Activated T-helper 17 cell treated with anti-CD3 and anti-CD28 coated beads, Interleukin-2, amount 50 U/mL, for 72 hours (primary cell): ENCODE results near the gene MC1R. TPM values are rescaled to one million over a fixed set of nuclear protein-coding genes. Genes with fewer than 3 reads are reported as not detected.
A peak's percentile ranks its signal among the peaks of the same experiment; 100 is the strongest.
"Not testable (repeated sequence)": the region's sequence is repeated elsewhere in the genome, so short reads cannot be mapped to it uniquely, and the experiment has no call there.

Source experiments
- ATAC-seq: fragments of 150-1000 bp; cut with Tn5 transposase; replicated peaks from 2 replicates; pipeline ENCODE4 v1.10.0; 2021; ENCODE audit warnings: mild to moderate bottlenecking, moderate library complexity
- H3K27ac Mint-ChIP-seq: one replicate; pipeline ENCODE4 v1.8.0; 2022; ENCODE audit warnings: mixed read lengths
- H3K27me3 Mint-ChIP-seq: one replicate; pipeline ENCODE4 v1.8.0; 2022; ENCODE audit warnings: mixed read lengths
- H3K36me3 Mint-ChIP-seq: one replicate; pipeline ENCODE4 v1.8.0; 2022; ENCODE audit warnings: low read depth, mild to moderate bottlenecking, mixed read lengths
- H3K4me1 Mint-ChIP-seq: one replicate; pipeline ENCODE4 v1.8.0; 2022; ENCODE audit warnings: mixed read lengths
- H3K4me3 Mint-ChIP-seq: one replicate; pipeline ENCODE4 v1.8.0; 2022; ENCODE audit warnings: mild to moderate bottlenecking, mixed read lengths
- H3K9me3 Mint-ChIP-seq: one replicate; pipeline ENCODE4 v1.8.0; 2022; ENCODE audit warnings: mixed read lengths
- total RNA-seq, 2 donors: library from RNA; stranded (reverse); gene quantifications; one replicate each; pipeline ENCODE4 v1.2.3, GENCODE V29; 2022

The MC1R gene
- 1 to 10 TPM; 7.5 to 7.6 TPM for total RNA-seq

DNA sequence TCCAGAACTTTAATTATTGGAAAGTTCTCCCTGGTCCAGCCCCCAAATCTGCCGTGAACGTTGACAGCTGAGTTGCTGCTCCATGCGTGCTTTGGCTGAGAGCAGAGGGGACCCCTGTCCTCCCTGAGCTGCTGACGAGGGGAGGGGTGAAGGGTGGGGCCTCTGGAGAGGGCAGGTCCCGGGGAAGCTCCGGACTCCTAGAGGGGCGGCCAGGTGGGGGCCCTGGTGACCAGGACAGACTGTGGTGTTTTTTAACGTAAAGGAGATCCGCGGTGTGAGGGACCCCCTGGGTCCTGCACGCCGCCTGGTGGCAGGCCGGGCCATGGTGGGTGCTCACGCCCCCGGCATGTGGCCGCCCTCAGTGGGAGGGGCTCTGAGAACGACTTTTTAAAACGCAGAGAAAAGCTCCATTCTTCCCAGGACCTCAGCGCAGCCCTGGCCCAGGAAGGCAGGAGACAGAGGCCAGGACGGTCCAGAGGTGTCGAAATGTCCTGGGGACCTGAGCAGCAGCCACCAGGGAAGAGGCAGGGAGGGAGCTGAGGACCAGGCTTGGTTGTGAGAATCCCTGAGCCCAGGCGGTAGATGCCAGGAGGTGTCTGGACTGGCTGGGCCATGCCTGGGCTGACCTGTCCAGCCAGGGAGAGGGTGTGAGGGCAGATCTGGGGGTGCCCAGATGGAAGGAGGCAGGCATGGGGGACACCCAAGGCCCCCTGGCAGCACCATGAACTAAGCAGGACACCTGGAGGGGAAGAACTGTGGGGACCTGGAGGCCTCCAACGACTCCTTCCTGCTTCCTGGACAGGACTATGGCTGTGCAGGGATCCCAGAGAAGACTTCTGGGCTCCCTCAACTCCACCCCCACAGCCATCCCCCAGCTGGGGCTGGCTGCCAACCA, at the start of gene MC1R:
TSS of gene MC1R (plus strand) at position 410 of the 895 bp plus-strand sequence. CDS start at position 807, 397 bp downstream.
- H3K4me1 Mint-ChIP-seq = peaks cover 16% of the 10 kb centered on the region
- ATAC-seq = no peak
- no peaks in the 10 kb centered on the region for H3K9me3 Mint-ChIP-seq
- no peak within 1 kb of the TSS for H3K27ac Mint-ChIP-seq
- H3K4me3 Mint-ChIP-seq = peak within 1 kb of the TSS; percentile 67
- H3K27me3 Mint-ChIP-seq = peaks cover 10% of the 10 kb centered on the region
- no peaks in the 10 kb centered on the region for H3K36me3 Mint-ChIP-seq

DNA sequence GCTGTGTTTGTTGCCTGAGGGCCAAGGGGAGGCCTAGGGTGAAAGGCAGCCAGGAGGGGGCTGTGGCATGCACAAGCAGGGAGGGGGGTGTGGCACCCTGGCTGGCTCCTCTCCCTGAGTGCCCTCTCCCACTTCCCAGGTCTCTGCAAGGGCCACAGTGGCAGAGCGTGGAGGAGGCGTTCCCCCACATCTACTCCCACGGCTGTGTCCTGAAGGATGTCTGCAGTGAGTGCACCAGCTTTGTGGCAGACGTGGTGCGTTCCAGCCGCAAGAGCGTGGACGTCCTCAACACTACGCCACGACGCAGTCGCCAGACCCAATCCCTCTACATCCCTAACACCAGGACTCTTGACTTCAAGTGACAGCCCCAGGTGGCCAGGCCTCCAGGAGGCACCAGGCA, 48.8 kb upstream of the MC1R start:
- H3K27me3 Mint-ChIP-seq = no peaks in the 10 kb centered on the region
- H3K36me3 Mint-ChIP-seq = peaks cover 9% of the 10 kb centered on the region
- peaks cover 4% of the 10 kb centered on the region for H3K4me1 Mint-ChIP-seq
- no peak for ATAC-seq
- H3K9me3 Mint-ChIP-seq = no peaks in the 10 kb centered on the region
- no peak overlapping the region for H3K4me3 Mint-ChIP-seq
- no peak overlapping the region for H3K27ac Mint-ChIP-seq

DNA sequence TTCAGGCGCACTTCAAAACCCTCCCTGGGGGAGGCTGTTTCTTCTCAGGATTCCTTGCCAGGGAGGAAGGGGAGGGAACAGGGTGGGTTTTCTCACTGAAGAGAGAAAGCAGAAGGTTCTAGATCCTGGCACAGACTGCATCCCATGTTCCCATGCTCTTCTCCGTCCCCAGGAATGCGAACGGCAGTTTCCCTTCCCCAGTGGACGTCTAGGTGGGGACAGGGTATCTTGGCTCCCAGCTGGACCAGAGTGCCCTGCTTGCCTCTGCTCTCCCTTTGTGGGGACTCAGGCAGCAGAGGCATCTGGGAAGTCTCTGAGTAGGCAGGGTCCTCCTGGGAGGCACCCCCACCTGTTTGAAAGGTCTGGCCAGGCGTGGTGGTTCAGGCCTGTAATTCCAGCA, 48.2 kb upstream of the MC1R start:
- no peaks in the 10 kb centered on the region for H3K27me3 Mint-ChIP-seq
- no peak overlapping the region for H3K4me3 Mint-ChIP-seq
- H3K4me1 Mint-ChIP-seq = peaks cover under 1% of the 10 kb centered on the region
- H3K9me3 Mint-ChIP-seq = no peaks in the 10 kb centered on the region
- H3K36me3 Mint-ChIP-seq = peaks cover 15% of the 10 kb centered on the region
- ATAC-seq = no peak
- no peak overlapping the region for H3K27ac Mint-ChIP-seq

DNA sequence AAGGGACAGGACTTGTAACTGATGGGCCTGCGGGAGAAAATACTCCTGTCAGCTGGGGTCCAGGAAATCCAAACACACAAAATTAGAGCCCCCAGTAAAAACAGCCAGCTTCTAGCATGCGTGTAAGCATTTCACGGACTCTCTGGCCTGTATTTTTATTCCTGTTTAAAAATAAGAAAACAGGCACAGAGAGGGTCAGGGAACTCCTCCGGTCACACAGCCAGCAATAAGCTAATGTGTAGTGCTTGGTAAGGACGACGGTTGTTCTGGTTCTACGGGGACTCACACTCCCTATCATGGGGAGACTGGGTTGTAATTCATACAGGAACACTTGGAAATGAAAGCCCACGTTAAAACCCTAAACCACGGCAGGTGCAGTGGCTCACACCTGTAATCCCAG, 46.8 kb upstream of the MC1R start:
- no peak for ATAC-seq
- H3K9me3 Mint-ChIP-seq = no peaks in the 10 kb centered on the region
- peak overlapping the region; percentile 88 for H3K4me3 Mint-ChIP-seq
- H3K4me1 Mint-ChIP-seq = no peaks in the 10 kb centered on the region
- peak overlapping the region; percentile 93 for H3K27ac Mint-ChIP-seq
- peaks cover 21% of the 10 kb centered on the region for H3K36me3 Mint-ChIP-seq
- H3K27me3 Mint-ChIP-seq = no peaks in the 10 kb centered on the region

DNA sequence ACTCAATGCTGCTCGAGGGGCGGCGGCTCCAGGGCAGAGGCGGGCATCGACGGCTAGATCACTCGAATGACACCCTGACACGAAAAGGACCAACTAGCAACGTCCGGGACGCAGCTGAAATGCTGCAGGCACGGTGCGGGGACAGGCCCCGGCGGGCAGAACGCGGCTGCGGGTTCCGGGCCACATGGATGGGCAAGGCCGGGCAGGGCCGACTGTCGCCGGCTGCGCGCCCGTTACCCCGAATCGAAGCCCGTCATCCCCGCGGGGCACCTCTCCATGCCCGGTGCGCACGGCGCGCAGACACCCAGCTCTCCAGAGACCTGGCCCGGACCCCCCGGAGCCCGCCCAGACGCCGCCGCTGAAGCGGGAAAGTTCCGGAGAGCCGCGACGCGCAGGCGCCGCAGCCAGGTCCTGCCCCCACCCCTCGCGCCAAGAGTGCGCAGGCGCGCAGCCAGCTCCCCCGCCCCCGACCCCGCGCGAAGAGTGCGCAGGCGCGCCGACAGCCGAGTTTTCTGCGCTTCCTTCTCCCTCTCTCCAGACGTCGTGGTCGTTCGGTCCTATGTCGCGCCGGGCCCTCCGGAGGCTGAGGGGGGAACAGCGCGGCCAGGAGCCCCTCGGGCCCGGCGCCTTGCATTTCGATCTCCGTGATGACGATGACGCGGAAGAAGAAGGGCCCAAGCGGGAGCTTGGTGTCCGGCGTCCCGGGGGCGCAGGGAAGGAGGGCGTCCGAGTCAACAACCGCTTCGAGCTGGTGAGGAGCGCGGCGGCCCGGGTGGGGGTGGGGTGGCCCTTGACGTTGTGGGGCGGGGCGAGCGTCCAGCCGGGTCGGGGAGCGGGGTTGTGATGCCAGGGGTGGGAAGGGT, 45.3 kb upstream of the MC1R start, which contains the start of gene TCF25:
TSS of gene TCF25 (plus strand) at position 484 of the 863 bp plus-strand sequence. CDS start at position 560, 76 bp downstream.
- Mint-ChIP-seq H3K4me3 (peak within 1 kb of the TSS; percentile 88), H3K27ac (peak within 1 kb of the TSS; percentile 93), H3K36me3 (peaks cover 33% of the 10 kb centered on the region), H3K27me3 (no peaks in the 10 kb centered on the region), H3K9me3 (no peaks in the 10 kb centered on the region), H3K4me1 (no peaks in the 10 kb centered on the region)
- peak; percentile 70 for ATAC-seq

DNA sequence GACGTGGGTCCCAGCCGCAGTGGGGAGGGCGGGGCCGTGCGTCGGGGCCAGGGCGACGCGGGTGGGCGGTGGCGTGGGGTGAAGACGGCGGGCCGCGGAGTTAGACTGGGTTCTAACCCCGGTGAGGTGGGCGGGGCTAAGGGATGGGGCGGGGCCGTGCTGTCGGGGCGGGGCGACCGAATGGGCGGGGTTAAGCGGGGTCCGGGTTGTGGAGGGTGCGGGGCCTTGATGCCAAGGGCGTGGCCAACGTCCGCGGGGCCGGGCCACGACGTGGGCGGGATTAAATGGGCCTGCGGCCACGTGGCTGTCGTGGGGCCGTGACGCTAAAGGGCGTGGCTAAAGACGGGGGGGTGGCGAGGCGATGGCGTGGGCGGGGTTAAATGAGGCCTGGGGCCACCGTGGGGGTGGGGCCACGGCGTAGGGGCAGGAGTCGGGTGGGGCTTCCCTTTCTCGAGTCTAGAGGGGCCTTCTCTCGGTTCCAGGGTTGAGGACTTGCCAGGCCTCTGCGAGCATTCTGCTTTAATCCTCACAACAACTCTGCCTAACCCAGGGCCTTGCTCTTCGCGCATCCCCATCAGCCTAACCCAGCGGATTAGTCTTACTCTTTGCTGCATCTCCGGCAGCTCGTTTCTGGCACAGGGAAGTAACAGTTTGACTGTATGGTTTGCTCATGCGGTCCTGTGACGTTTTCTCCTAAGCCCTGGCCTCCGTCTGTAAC, 44.5 kb upstream of the MC1R start:
- H3K27ac Mint-ChIP-seq = peak overlapping the region; percentile 93
- H3K4me1 Mint-ChIP-seq = no peaks in the 10 kb centered on the region
- H3K36me3 Mint-ChIP-seq = peaks cover 40% of the 10 kb centered on the region
- no peaks in the 10 kb centered on the region for H3K27me3 Mint-ChIP-seq
- H3K9me3 Mint-ChIP-seq = no peaks in the 10 kb centered on the region
- peak overlapping the region; percentile 88 for H3K4me3 Mint-ChIP-seq
- ATAC-seq = peak; percentile 78

DNA sequence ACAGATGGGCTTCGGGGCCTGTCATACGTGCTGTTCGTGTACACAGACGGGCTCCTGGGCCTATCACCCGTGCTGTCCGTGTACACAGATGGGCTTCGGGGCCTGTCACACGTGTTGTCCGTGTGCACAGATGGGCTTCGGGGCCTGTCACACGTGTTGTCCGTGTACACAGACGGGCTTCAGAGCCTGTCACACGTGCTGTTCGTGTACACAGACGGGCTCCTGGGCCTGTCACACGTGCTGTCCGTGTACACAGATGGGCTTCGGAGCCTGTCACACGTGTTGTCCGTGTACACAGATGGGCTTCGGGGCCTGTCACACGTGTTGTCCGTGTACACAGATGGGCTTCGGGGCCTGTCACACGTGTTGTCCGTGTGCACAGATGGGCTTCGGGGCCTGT, 39.5 kb upstream of the MC1R start:
- H3K27ac Mint-ChIP-seq, H3K4me1 Mint-ChIP-seq, H3K9me3 Mint-ChIP-seq, ATAC-seq, H3K4me3 Mint-ChIP-seq, H3K27me3 Mint-ChIP-seq: not testable (repeated sequence)
- peaks cover 81% of the 10 kb centered on the region for H3K36me3 Mint-ChIP-seq

DNA sequence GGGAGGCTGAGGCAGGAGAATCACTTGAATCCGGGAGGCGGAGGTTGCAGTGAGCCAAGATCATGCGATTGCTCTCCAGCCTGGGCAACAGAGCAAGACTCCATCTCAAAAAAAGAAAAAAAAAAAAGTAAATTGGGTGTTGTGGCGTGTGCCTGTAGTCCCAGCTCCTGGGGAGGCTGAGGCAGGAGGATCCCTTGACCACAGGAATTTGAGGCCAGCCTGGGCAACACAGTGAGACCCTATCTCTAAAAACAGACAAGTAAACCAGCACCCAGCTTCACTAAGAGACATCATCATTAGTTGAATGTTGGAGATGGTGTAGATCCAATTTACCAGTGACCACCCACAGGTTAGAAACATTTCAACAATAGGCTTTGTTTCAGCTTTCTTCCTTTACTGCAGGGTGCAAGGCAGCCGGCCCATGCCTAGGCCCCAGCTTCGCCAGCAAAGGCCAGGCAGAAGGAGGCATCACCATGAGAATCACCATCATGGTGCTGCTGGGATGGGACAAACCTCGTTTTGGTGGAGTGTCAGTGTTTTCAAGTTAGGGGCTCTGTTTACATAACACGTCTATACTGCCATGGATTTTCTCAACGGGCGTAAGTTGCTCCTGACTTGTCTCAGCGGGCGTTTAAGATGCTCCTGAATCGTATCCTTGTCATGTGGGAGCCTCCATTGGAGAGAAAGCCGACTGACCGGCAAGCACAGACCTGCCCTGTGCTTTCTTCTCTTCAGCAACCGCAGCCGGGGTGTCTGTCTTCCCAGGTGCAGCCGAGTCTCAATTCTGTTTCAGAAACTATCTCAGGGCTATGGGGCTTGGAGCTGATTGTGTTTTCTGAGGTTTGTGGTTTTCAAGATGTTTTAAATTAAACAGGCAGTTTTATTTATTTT, 37.9 kb upstream of the MC1R start:
- peaks cover 82% of the 10 kb centered on the region for H3K36me3 Mint-ChIP-seq

DNA sequence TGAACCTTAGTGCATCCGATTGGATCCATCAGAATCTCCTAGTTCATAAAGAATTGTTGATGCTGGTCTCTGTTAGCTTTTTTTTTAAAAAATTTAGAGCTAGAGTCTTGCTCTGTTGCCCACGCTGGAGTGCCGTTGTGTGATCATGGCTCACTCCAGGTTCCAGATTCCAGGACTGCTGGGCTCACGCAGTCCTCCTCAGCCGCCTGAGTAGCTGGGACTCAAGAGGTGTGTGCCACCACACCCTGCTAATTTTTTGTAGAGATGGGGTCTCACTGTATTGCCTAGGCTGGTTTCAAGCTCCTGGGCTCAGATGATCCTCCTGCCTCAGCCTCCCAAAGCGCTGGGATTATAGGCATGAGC, 37.3 kb upstream of the MC1R start:
- Mint-ChIP-seq H3K4me1 (peaks cover 7% of the 10 kb centered on the region), H3K9me3 (no peaks in the 10 kb centered on the region), H3K27ac (no peak overlapping the region), H3K4me3 (no peak overlapping the region), H3K27me3 (no peaks in the 10 kb centered on the region), H3K36me3 (peaks cover 84% of the 10 kb centered on the region)
- ATAC-seq = no peak

More for the DNA sequence above, 37.9 kb upstream of the MC1R start:
- Mint-ChIP-seq H3K4me3 (no peak overlapping the region), H3K27me3 (no peaks in the 10 kb centered on the region), H3K27ac (no peak overlapping the region), H3K9me3 (no peaks in the 10 kb centered on the region), H3K4me1 (peaks cover 7% of the 10 kb centered on the region)
- no peak for ATAC-seq

DNA sequence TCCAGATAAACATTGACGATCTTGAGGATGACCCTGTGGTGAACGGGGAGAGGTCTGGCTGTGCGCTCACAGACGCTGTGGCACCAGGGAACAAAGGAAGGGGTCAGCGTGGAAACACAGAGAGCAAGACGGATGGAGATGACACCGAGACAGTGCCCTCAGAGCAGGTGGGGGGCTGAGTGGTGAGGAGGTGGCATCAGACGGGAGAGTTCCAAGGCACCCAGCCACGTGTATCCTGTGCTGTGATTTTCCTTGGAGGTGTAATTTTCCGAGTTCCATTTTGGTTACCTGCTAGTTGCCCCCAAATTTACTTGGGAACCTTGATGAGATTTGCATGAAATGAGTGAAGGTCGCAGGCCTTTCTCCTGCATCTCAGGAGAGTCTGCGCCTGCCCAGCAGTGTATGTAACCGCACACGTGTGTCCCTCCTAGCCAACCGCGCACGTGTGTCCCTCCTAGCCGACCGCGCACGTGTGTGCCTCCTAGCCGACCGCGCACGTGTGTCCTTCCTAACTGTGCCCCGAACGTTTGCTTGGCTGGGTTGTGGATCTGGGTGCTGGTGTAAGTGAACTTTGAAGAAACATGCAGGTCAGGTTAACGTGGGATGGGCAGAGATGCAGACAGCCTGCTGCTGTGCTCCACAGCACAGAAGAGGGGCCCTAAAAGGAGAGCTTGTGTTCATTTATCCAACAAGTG, 35.2 kb upstream of the MC1R start:
- Mint-ChIP-seq H3K4me1 (peaks cover 7% of the 10 kb centered on the region), H3K4me3 (no peak overlapping the region), H3K9me3 (no peaks in the 10 kb centered on the region), H3K36me3 (peaks cover 92% of the 10 kb centered on the region), H3K27me3 (no peaks in the 10 kb centered on the region), H3K27ac (no peak overlapping the region)
- ATAC-seq = no peak

DNA sequence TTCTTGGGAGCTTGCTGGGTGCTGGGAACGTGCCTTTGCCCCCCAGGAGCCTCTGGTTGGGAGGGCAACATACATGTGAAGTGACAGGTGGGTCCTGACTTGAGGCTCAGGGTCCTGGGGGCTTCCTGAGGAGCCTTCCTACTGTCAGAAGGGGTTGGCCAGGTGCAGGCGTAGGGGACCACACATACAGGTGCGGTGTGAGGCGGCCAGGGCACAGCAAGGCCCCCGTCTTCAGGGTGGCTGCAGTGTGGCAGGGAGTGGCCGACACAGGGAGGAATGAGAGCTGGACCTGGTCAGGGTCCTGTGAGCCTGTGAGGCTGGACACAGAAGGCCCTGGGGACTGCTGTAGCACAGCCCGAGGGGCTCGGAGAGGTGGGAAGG, 34.6 kb upstream of the MC1R start:
- no peaks in the 10 kb centered on the region for H3K9me3 Mint-ChIP-seq
- H3K27me3 Mint-ChIP-seq = no peaks in the 10 kb centered on the region
- no peak for ATAC-seq
- H3K4me1 Mint-ChIP-seq = peaks cover 7% of the 10 kb centered on the region
- H3K4me3 Mint-ChIP-seq = no peak overlapping the region
- peaks cover 92% of the 10 kb centered on the region for H3K36me3 Mint-ChIP-seq
- peak overlapping the region; percentile 42 for H3K27ac Mint-ChIP-seq

DNA sequence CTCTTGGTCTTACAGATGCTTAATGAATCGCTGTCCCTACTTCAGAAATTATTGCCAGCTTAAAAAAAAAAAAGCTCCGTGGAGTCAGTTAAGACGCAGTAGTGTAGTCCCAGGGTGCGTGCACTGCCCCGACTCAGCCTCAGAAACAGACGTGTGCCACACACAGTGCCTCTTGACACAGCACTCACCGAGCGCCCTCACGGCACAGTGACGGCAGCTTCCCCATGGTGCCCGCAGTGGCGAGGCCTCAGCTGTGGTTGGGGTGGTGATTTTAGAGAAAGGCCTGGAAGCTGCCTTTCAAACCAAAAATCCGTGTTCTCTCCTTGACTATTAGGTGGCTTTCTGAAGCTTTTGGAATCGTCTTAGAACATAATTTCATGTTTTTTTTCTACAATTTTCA, 31.4 kb upstream of the MC1R start:
- H3K27me3 Mint-ChIP-seq = no peaks in the 10 kb centered on the region
- no peak for ATAC-seq
- H3K4me1 Mint-ChIP-seq = peaks cover 7% of the 10 kb centered on the region
- H3K9me3 Mint-ChIP-seq = no peaks in the 10 kb centered on the region
- H3K4me3 Mint-ChIP-seq = no peak overlapping the region
- H3K36me3 Mint-ChIP-seq = peaks cover 99% of the 10 kb centered on the region
- no peak overlapping the region for H3K27ac Mint-ChIP-seq

DNA sequence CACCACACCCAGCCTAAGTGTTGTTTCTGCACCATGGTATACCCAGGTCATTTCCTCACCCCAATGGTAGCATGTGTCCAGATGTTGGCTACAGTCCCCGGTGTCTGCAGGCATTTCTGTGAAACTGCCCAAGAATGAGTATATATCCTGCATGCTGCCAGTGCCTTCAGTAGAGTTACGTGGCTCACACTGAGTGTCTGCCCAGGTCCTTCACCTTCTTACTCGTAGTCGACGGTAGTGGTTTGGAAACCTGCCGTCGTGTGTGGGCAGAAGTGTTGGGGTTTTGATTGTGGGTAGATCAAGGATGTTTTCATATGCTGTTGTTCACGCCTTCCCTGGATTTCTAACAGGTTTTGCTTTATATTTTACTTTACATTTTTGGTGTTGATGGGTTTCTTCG, 28.5 kb upstream of the MC1R start:
- peaks cover 3% of the 10 kb centered on the region for H3K4me1 Mint-ChIP-seq
- H3K27ac Mint-ChIP-seq = no peak overlapping the region
- no peaks in the 10 kb centered on the region for H3K9me3 Mint-ChIP-seq
- ATAC-seq = peak; percentile 96
- no peaks in the 10 kb centered on the region for H3K27me3 Mint-ChIP-seq
- H3K4me3 Mint-ChIP-seq = no peak overlapping the region
- H3K36me3 Mint-ChIP-seq = peaks cover 97% of the 10 kb centered on the region
